Nasal cavity respiratory epithelium epithelial cell of viscerocranial mucosa (primary cell): Measurements from ENCODE around the gene PLEKHA3. TPM values are rescaled to one million over a fixed set of nuclear protein-coding genes. Genes with fewer than 3 reads are reported as not detected.

Experiments used
- total RNA-seq: library from RNA; depleted of rRNA; stranded (reverse); fragments of >200 nt; gene quantifications from 2 replicates; pipeline ENCODE4 v1.2.3, GENCODE V29; 2014

PLEKHA3 gene
- total RNA-seq, result 5.5 and 9.6 TPM in 2 replicates

GRCh38 chr2:178480227-178481181, at the start of gene PLEKHA3:
Gene PLEKHA3, plus strand, starts transcription at chr2:178480457. Its CDS starts 413 bp downstream, at chr2:178480870.

GRCh38 chr2:178450774-178451525, 29.3 kb upstream of the PLEKHA3 start, which contains the start of the genes PJVK and PRKRA:
Gene PJVK, plus strand, starts transcription at chr2:178451378. Its CDS starts 2,032 bp downstream, at chr2:178453410.
Gene PRKRA, minus strand, starts transcription at chr2:178451175. Its CDS starts 145 bp downstream, at chr2:178451030.

GRCh38 chr2:178478439-178479274, 1.6 kb upstream of the PLEKHA3 start, which contains the start of gene FKBP7:
Gene FKBP7, minus strand, starts transcription at chr2:178478600. Its CDS starts 101 bp downstream, at chr2:178478499.

Other genes with a start within 250 kb of the PLEKHA3 start
- 61.2 and 63.9 TPM in 2 replicates for gene PRKRA, start 29.3 kb upstream of the PLEKHA3 start, total RNA-seq
- 2.4 and 3.2 TPM in 2 replicates for gene PJVK, start 29.1 kb upstream of the PLEKHA3 start, total RNA-seq
- 0.68 and 4.0 TPM in 2 replicates for gene FKBP7, start 1.9 kb upstream of the PLEKHA3 start, total RNA-seq